NCI-H128 (cell line): ENCODE measurements around the gene ZNF641.

ENCODE experiments used
- DNase-seq: peaks from one replicate; lab custom pipeline; 2025; ENCODE audit not compliant: unreplicated experiment; lab: John Stamatoyannopoulos, UW

The ZNF641 gene

DNA sequence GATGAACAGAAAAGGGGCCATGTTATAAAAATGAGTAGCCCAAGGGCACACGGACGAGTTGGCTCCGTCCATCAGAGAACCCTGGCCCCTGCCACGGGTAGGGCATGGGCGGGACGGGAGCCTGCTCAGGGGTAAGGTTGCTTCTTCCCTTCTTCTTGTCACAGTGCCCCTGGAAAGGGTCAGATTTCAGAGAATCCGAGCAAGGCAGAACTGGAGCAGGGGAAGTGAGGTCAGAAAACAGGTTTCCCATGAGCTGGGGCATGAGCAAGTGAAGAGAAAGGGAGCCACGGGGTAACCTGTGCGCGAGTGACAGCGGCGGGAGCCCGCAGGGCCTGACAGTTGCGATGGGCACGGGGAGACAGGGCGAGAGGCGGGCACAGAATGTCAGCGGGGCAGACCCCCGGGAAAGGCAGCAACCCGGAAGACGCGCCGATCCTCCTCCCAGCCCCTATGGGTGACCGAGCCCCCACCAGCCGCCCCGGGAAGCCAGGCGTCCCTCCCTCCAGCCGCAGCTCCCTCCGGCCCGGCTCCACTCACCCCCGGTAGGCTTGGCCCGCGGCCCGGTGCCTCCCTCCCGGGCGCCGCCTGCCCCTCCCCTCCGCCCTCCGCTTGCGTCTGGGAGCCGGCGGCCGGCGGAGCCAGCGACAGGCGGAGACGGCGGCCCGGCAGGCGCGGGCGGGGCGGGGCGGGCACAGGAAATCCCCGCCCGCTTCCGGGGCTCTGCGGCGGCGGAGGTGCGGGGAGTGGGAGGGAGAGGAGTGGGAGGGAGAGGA is at the start of gene ZNF641:
TSS of gene ZNF641 (minus strand) at position 671 of the 773 bp plus-strand sequence. CDS start 2,829 bp downstream, outside the sequence.
- peak; percentile 64 for DNase-seq

DNA sequence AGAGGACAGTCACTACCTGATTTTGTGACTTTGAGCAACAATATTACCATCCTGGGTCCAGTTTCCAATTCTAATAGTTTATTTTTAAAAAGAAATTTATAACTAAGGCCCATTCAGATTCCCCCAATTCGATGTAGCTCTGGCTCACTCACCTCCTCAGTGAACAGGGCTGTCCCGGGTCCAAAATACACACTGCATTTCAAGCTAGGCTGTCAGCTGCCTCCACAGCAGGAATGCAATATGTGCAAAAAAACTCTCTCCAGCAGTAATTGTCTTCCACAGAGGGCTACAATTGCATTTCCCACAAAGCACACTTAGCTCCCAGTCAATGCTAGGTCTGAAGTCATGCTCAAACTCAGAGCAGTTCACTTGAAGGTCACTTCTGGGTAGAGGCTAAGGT is 39.3 kb upstream of the ZNF641 start:
- no peak for DNase-seq

DNA sequence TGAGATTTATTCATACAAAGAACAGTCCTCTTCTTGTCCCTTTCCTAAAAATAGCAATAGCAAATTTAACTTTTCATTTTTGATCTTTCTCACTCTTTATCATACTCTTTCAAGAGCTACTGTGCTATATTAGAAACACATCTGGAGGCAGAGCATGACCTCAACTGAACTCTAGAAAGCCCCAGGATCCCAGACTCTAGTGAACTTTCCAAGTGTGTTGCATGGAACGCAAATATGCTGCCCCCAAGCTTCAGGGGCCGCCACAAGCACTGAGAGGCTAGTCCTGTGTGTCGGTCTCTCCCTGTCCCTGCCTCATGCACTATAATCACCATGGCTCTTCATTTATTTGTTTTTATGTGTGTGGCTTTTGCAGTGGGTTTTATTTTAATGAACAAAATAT is 38.7 kb upstream of the ZNF641 start:
- no peak for DNase-seq

DNA sequence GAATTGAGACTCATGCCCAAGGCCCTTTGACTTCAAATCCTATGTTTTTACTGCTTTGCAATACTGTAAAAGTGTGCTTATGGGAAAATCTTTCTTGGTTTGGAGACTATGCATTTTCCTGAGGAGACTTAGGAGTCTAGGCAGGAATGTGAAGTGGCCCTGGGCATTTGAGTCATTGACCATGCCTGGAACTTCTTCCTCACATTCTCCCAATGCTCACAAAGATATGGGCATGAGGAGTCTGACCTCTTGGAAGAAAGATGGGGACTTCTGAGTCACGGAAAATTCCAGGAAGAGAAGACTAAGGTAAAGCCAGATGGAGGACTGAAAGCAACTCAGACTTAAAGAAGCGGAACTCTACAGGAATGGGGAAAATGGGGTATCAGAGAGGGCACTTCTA is 38.2 kb upstream of the ZNF641 start:
- DNase-seq: no peak

DNA sequence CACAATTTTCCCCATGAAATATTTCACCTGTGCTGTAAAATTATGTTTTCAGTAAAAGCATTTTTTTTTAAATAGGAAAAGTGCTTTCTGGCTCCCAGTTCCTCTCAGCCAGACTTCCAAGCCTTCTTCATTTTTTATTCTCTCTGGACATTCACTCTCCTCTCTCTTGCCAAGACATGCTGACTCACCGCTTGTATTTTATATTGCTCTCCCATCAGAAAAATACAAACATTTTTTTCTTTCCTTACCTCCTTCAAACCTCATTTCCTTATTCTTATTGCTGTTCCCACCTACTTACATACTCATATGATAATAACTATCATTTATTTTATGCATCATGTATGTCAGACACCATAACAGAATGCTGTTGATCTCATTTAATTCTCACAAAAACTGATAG is 37.7 kb upstream of the ZNF641 start:
- DNase-seq: no peak

DNA sequence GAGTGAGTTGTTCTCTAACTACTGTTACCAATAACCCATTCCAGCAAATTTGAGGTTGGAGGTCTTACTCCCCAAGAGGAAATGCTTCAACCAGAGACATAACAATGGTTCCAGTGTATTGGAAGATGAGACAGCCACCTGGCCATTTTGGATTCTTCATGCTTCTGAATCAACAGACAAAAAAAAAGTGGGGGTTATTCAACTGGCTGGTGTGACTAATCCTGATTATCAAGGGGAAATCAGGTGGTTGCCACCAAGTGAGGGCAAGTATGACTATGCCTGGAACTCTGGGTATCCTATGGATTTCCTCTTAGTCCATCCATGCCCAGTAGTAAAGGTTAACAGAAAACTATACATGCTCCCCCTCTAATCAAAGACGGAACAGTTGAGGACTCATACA is 29.9 kb upstream of the ZNF641 start:
- DNase-seq: no peak

DNA sequence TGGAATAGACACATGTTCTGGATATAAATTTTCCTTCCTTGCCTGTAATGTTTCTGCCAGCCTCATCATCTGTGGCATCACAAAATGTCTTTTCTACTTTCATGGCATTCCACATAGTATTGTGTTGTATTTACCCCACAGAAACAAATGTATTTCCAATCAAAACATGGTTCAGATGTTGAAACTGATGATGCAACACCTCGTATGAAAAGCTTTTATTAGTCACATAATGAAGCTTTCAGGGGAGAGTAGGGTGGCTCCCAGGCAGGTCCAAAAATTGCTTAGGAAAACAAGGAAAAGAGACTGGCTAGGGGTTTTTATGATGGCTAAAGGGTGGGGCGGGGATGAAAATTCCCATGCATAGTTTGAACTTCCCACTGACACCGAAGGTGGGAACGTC is 29.1 kb upstream of the ZNF641 start:
- DNase-seq: no peak

DNA sequence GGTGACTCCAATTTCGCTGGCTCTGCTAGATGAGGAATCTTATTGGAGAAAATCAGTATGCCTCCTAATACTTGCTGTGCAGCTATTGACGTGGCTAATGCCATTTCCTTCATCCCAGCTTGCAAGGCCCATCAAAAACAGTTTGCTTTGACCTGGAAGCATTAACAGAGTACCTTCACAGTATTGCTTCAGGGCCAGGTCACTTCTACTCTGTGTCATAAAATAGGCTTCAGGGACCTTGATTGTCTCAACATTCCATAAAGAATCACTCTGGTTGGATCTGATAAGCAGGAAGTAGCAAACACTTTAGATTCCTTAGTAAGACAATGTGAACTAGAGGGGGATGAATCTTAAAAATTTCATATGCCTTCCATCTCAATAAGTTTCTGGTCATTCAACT is 26.9 kb upstream of the ZNF641 start:
- no peak for DNase-seq

DNA sequence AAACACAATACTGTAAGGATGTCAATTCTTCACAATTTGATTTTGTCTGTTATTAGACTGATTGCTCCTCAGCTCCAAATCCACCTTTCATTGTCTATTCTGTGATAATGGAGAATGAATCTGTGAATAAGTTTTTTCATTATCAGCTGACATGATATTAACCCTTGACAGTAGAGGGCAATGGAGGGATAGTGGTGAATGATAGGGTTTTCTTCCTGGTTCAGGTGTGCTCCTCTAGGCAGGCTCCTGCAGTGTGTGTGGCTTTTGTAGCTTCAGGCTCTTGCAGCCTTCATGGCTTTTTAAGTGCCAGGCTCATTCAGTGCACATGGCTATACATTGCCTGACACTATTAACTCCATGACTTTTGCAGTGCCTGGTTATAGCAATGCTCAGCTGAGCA is 23.4 kb upstream of the ZNF641 start:
- no peak for DNase-seq

DNA sequence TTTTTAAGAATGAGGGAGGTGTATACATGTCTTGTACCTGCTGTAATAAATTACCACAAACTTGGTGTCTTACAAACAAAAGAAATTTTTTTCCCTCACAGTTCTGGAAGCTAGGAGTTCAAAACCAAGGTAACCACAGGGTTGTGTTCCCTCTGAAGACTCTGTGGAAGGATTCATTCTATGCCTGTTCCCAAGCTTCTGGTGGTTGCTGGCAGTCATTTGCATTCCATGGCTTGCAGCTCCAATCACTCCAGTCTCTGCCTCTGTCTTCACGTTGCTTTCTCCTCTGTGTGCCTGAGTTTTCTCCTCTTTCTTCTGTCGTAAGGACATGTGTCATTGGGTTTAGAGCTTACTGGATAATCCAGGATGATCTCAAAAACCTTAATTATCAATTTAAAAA is 15.4 kb upstream of the ZNF641 start:
- DNase-seq: no peak

DNA sequence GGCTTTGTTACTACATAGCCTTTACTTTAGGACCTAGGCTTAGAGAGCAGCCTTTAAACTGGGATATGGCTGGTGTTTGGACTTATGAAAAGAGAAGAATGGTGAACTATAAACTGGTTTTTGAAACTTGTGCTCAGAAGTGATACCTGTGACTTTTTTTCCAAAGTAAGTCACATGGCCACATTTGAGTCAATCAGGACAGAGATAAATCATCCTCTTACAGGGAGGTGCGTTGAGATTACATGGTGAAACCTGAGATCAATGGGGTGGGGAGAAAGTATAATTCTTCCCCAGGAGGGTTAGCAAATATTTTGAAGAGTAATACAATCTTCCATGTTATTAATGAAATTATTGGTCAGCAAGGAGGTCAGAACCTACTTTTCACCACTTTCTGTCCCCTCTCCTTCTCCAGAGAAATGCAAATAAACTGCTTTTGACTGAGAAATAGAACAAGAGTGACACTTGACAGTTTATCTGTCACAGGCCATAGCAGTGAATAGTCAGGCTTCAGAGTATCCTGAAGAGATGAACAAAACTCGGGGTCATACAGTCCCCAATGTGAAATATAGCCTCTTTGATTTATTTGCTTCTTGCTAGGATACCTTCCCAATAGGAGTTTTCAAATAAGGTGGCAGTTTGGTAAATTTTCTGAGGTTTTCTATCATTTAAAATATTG is 11.1 kb upstream of the ZNF641 start:
- DNase-seq: no peak

DNA sequence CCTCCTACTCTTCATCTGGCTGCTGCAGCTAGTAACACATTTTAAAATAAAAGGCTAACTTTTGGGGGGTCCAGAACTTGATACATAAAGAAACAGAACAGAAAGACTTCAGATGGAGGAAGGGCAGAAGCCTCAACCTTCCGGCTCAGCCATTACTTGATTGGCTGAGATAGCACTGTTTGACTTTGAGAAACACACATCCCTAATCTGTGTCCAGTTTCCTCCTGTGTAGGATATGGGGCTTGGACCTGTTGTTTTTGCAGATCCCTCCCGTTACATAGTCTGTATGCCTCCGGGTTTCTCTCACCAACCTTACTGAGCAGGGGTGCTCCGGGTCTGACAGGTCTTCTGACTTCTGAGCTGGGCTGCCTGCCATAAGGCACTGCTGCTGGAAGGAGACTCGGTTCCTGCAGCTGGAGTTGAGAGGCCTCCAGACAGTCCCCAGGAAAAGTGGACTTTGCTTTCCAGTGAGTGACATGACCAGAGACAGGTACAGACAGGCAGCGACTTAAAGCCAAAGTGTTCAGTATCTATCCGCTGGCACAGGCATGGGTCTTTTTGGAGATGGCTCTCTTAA is 8.3 kb upstream of the ZNF641 start:
- no peak for DNase-seq

DNA sequence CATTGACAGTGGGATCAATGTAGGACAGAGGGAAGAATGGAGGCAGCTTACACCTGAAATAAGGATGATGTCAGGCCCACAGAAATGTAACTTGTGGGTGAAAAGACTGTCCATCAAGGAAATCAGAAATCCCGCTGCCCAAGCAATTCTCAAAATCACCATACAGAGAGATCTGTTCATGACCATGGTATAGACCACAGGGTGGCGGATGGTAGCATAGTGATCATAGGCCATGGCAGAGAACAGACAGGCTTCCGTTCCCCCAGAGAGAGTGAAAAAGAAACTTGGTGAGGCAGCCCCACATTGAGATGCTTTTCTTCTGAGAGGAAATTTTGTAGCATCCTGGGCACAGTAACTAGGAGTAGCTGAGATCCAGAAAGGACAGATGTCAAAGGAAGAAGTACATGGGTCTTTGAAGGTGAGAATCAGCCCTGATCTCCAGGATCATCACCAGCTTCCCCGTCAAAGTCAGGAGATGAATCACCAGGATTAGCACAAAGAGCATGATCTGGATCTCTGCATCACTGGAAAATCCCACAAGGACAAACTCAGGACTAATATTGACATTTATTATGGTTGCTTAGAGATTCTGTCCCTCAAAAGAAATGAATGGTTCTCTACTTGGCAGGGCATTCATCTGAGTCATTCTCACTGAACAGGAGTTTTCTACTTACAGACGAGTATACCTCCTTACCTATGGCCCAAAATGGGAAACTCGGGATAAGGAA is 5.5 kb upstream of the ZNF641 start:
- no peak for DNase-seq

DNA sequence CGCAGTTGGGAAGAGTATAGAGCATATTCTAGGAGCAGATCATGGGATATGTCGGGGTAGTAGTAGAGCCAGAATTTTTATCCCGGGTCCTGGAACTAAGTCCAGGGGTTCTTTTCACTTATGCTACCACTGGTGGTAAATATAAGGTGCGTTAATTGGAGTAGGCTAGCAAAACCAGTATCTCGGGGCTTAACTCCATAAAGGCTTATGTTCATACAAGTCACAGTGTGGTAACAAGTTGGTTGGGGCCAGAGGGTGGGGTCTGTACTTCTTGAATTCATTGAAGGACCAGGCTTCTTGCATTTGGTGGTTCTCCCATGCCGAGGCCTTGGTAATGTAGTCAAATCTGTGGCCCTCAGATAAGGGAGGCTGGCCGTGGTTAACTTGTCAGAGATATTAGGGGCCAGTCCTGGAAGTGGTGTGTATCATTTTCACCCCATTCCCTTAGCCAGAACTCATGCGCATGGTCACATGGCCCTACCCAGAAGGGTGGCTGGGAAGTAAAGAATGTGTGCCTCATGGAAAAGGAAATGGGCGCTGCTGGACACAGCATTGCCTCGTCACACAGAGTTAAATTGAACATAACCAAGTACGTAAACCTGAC is 1.5 kb upstream of the ZNF641 start:
- DNase-seq: no peak

DNA sequence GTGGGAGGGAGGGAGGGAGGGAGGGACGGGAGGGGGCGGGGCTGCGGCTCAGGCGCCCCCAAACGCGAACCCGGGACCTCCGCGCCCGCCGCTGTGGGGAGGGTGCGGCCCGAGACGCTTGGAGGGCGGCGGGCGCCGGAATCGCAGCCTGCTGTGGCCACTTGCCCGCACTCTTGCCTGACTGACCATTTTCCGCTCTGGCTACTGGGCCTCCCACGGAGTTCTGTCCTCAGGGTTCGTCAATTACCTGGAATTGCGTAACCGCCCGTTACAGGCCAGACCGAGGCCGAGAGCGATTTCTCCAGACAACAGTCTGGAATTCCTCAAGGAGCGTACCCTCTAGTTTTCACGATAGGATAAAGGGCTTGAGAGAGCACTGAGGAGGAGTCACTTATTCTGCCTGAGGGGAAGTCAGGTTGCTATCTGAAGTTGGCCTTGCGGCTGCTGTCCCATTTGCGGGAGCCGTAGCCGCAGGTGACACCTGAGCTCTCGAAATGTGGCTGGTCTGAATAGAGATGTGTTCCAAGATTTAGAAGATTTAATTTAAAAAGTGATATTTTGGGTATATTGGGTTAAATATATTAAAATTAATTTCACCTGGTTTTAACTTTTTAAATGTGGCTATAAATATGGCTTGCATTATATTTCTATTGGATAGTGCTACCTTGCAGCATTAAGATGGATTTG is 446 bp upstream of the ZNF641 start:
- no peak for DNase-seq

DNA sequence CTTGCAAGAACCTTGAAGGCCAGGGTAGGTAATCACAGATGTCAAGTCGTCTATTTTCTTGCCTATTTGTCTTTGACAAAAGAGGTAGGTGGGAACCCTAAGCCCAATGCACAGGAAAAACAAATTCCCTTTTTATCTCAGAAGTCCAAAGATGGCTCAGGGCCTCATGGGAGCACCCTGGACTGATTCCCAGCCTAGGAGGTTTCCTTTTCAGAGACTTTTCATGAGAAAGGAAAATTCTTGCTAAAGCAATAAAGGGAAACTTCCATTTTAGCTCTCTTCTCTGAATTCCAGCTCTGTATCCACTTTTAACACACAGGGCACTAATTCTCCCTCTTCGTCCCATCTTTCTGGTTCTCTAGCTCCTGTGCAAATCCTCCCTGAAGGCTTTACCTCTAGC is 1.2 kb downstream of the ZNF641 start:
- DNase-seq: no peak

DNA sequence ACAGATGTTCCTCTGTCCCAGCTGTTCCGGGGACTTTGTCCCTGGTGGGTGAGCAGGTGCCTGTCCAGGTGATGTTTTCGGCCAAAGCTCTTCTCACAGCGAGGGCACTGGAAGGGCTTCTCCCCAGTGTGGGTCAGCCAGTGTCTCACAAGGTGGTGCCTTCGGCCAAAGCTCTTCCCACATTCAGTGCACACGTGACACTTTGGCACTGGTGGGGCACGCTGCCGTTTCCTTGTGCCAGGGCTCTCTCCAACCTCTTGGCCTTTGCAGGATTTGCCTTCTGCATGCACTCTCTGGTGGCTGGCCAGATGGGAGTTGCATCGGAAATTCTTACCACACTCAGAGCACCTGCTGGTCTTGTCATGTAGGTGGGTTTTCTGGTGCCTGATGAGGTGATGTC is 7.7 kb downstream of the ZNF641 start:
- DNase-seq: no peak

DNA sequence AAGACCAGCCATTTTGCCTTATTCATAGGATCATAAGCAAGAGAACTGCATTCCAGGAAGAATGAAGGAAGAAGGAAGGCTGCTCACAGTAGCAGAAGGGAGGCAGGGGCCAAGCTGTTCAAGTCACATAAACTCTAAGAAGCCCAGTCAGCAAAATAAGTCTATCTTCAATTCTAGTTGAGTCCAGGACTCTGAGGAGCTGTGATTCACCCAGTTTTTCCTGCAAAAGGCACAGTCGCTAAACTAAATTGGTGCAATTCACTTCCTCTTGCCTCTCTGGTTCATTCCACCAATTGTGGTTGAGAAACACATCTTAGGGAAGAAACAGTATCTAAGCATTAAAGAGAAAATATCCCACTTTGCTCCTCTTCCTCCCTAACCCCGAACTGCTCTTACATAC is 9.8 kb downstream of the ZNF641 start:
- DNase-seq: no peak

DNA sequence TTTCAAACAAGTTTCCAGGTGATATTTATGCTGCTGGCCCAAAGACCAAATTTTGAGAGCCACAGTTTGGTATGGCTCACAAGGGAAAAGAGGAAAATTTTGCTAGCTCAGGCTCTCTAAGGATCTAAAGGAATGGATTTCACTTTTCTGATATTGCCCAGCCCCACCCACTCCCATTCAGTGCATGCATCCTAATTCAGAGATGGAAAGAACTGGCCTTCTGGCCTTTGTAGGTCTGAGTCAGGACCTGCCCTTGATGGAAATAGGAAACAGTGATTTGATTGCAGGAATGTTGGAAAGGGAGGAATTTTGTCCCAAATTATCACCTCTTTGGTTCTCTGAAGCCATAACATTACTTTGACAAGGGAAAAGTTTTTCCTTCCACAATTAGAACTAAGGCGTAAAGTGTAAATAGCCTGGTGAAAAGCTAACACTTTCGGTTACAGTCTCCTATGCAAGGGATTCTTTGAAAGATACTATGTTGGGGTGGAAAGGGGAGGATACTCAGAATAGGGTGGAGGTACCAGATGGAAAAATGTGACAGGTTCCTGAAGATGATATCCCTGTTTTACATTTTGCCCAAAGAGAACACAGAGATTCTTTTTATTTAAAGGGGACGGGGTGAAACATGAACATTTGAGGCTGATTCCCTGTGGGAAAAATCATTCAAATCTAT is 11.1 kb downstream of the ZNF641 start:
- DNase-seq: no peak

DNA sequence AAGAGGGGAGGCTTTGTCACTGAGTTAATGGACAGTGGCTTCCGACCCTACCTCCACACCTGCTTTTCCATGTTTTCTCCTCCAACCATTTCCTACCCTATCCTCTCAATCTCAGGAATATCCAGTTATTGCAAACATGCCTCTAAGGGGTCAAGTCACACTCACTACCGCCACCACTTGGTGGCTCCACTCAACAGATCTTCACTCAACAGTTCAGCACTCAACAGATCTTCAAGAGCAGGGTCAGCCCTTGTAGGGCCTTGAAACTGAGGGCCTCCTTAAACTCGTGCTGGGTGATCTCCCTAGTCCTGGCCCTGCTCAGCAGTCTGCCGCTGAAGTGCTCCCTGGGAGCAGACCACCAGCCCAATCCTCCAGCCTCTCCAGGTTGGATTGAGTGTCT is 14.2 kb downstream of the ZNF641 start:
- DNase-seq: no peak
